Upper lobe of left lung (tissue), 4 donors: ENCODE measurements around the gene CHCHD6.

Experiments used
- CTCF ChIP-seq, 6 experiments: fragments of 450-650 bp in 4 of 6; fragments of 200-600 bp in 2 of 6; sonication (generic) in 2 of 6; IDR thresholded peaks; one replicate each; pipeline ENCODE4 v1.5.1; 2016 to 2019; ENCODE audit warnings: antibody characterized with exemption in 6 of 6
- EP300 ChIP-seq, 4 donors: sonication (generic); formaldehyde crosslinking; IDR thresholded peaks; one replicate each; pipeline ENCODE4 v1.5.1; 2017; ENCODE audit warnings: antibody characterized with exemption in 4 of 4, control low read depth in 2 of 4
- POLR2A ChIP-seq, 4 donors: fragments of 450-650 bp; IDR thresholded peaks; one replicate each; pipeline ENCODE4 v1.5.1; 2016 to 2017; ENCODE audit warnings: antibody characterized with exemption in 4 of 4, mild to moderate bottlenecking in 2 of 4

DNA sequence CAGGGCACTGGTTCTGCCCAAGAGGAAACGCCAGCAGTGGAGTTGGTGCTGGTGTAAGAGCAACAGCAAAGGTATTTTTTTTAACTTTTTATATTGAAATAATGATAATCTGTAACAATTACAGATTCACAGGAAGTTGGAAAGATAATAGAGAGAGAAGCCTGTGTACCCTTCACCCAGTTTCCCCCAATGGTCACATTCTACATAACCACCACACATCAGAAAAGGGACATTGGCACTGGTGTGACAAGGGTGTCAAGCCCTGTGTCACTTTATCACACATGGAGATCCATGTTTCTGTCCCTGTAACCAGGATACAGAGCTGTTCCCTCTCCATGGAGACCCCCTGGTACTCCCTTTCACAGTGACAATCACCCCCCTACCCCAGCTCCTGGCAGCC is 269.8 kb downstream of the CHCHD6 start:
- TF ChIP-seq CTCF (IDR thresholded peaks at IDR 0.05) (no peak), EP300 (IDR thresholded peaks at IDR 0.05) (no peak), POLR2A (IDR thresholded peaks at IDR 0.05) (no peak)
